ENCODE data around the gene DDX19B.
"Not testable (repeated sequence)": the region's sequence is repeated elsewhere in the genome, so short reads cannot be mapped to it uniquely, and the experiment has no call there.

The DDX19B gene

DNA sequence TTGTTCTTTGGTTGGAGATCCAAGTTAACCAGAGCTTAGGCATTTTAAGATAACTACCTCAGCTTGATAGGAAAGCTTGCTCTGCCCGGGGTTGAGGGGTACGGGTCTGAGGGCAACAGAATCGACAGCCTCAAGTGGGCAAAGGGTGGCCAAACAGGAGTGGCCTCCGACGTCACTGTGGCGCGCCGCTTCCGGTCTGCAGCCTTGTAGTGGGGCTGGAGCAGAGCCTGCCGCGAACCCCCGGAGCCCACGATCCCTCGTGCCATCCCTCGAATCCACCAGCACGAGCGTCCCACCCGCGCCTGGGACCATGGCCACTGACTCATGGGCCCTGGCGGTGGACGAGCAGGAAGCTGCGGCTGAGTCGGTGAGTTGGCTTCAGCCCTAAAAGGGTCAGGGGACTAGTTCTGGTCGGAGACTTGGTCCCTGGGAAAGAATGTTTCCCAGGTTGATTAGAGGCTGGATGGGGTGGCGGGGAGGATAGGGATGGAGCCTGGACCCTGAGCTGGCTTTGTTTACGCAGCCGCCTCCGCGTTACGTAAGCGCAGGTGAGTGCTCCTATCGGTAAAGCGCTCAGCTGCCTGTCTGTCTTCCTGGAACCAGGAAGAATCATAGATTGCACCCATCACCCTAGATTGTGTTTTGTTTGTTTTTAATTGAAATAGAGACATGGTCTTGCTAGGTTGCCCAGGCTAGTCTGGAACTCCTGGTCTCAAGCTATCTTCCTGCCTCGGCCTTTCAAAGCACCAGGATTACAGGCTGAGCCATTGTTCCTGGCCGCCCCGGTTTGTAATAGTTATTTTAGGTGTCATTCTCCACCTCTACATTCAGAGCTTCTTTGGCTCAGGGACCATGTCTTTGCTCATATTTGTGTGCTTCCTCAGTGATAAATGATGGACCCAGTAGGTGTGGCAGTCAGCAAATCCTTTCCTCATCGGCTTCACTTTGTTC, at the start of gene DDX19B:
Gene DDX19B (plus strand): TSS at position 199 of the 951 bp plus-strand sequence. CDS start 112 bp downstream, at position 311.
- DNase-seq (ENCODE audit: low read depth in 2 of 2, low spot score in 1 of 2), result peak in 1 of 2 donors; percentile 28

DNA sequence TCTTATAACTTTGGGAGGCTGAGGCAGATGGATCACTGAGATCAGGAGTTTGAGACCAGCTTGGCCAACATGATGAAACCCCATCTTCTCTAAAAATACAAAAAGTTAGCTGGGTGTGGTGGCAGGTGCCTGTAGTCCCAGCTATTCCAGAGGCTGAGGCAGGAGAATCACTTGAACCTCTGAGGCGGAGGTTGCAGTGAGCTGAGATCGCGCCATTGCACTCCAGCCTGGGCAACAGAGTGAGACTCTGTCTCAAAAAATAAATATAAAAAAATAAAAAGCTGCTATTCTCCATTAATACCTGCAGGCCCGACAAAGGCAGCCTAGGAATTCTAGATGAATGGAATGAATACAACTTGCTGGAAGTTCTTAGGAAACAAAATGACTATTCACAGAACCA, 49.3 kb upstream of the DDX19B start:
- DNase-seq (ENCODE audit: low read depth in 2 of 2, low spot score in 1 of 2), result not testable (repeated sequence)

DNA sequence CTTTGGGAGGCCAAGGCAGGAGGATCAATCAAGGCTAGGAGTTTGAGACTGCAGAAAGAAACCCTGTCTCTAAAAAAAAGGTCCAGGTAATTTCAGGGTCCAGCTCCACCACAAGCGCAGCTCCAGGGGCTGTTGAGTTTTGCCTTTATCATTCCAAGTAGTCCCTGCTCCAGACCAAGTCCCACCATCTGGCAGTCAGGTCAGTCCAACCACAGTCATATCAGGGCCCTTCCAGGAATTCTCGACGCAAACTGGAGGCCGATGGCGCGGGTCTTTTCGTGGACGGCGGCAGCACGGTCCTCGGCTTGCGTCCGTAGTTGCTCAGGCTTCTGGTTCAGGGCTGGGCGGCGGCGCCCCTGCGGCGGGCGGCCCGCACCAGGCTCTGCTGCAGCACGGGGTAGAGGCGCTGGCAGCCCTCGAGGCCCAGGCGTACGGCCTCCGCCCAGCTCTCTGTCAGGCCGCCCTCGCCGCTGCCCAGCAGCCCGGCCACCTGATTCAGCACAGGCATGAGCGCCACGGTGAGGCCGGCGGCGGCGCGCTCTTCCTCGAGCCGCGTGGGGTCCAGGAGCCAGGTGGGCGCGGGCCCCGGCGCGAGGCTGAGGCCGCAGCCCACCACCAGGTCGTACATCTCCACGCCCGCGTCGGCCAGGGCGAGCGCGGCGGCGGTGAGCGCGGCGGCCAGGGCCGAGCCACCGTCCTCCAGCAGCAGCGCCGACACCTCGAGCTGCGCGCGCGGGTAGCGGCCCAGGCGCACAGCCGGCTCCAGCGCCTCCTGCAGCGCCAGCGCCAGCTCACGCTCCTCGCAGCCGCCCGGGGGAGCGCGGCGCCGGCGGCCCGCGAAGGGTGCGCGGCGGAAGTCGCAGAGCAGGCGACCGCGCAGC, 48.0 kb upstream of the DDX19B start:
- DNase-seq (ENCODE audit: low read depth in 2 of 2, low spot score in 1 of 2), result peak in 1 of 2 donors; percentile 14

DNA sequence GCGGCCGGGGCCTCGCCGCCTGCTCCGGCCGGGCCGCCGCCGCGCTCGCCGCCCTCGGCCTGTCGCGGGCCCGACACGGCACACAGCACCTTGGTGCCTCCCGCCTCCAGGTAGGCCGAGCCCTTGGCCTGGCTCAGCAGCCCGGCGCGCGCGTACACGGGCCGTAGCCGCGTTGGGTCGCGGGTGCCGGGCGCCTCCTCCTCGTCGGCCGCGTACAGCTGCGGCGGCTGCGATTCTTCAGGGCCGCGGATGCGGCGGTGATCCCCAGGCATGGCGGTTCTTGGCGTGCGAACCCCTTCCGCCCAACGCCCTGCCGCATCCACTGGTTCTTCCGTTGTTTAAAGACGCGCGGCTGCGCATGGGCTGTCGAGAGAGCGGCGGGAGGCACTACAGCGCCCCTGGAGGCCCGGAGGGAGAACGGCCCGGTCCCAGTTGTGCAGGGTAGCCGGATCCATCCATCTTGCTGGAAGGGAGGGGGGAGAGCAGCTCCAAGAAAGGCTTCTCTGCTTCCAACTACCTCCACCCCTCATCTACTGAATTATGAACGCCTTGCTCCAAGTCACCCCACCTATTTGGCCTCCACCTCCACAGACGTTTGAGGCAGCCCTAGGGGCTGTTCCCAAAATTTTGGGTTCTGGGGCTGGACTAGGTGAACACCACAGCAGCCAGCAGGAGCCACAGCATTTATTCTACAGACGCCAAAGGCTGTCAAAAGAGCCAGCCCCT, 47.2 kb upstream of the DDX19B start, which contains the start of gene EXOSC6:
Gene EXOSC6 (minus strand): TSS at position 312 of the 726 bp plus-strand sequence. CDS start 40 bp downstream, at position 272.
- peak; percentile 75 to 84 for DNase-seq (ENCODE audit: low read depth in 2 of 2, low spot score in 1 of 2)

DNA sequence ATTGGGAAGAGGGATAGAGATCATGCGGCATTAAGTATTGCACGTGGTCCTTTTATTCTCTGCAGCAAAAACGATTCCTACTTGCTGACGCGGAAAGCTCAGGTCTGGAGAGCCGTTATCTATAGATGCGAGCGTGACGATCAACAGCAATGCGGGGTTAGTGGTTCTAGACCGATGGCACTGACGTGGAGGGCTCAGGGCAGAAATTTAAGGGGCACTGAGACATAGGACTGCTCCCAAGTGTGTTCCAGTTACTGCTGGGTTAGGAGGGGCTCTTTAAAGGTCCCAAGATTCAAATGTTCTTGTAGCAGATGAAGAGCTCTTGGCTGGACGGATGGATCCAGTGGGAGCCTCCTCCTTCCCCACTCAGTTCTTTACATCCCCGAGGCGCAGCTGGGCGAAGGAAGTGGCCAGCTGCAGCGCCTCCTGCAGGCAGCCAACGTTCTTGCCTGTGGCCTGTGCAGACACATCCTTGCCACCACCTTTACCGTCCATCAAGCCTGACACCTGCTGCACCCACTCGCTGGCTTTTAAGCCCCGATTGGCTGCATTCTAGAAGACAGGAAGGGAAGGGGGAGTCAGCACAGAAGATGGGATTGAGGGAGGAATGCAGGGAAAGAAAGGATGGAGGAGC, 46.5 kb upstream of the DDX19B start:
- DNase-seq (ENCODE audit: low read depth in 2 of 2, low spot score in 1 of 2), result no peak

DNA sequence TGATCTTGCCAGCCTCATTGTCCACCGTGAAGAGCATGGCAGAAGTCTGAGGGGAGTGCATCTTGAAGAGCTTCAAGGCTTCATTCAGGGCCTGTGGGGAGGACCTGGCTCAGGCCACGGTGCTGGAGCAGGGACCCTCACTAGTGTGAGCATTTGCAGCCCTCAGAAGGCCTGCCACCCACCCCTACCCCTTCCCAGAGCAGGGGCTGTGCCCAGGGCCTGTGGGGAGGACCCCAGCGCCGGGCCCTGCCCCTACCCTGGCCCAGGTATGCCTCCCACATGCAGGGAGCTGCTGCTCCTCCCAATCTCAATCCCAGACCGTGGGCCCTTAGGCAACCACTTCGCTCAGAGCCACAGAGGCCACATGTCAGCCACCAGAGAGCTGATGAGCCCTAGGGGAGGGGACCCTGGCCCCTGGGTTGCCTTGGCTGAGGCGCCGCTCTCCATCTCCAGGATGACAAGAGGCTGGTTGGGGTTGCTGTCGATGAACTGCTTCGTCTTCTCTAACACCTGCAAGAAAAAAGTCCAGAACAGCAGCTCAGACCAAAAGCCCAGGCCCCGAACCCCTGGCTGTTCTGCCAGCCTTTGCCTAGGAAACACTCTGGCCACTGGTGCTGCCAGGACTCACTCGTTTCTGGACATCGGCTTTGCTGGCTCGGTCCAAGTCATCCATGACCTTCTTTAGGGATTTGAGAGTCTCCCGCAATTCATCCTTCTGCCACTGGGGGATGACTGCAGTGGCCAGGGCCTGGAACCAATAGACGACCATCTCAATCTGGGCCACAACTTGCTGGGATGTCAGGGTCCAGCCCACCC, 45.5 kb upstream of the DDX19B start:
- DNase-seq (ENCODE audit: low read depth in 2 of 2, low spot score in 1 of 2), result no peak

DNA sequence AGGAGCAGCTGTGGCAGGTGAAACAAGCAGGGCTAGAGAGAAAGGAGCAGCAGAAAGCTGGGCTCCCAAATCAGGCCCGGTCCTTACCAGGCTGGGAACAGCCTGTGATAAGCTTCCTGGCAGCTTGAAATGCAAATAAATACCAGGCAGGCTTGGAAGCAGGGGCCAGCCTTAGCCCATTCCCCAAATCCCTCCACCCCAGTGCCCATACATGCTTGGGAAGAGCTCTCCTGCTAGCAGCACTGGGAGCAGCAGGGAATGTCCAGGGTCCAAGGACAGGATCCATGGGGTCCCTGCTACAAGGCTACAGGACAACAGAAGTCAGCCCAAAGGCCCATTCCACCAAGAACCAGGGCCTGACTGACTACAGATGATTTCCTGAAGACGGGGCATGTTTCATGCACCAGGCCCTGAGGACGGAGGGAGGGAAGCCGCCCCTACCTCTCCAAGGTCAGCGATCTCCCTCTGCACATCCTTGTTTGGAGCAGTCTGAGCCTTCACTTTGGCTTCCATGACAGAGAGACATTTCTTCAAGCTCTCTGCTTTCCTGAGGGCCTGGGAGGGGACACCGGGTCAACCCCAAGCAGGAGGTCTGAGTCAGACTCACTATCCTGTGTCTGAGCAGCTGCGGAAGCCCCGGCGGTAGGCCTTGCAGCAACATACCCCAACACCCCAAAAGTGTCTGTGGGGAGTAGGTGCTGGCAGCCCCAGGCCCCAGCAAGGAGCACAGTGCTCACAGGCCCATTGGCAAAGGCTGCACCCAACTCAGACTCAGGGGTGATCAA, 44.6 kb upstream of the DDX19B start:
- no peak for DNase-seq (ENCODE audit: low read depth in 2 of 2, low spot score in 1 of 2)

DNA sequence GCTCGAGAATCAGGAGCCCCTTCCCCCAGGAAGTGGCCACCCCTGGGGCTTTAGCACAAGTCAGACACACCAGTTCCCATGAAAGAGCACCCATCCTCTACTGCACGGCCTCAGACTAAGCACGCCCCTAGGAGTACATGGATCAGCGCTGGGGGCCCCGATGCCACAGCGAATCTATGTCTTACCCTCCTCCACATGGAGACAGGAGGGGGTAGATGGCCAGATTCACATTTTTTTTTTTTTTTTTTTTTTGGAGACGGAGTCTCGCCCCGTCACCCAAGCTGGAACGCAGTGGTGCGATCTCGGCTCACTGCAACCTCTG, 44.1 kb upstream of the DDX19B start:
- no peak for DNase-seq (ENCODE audit: low read depth in 2 of 2, low spot score in 1 of 2)

DNA sequence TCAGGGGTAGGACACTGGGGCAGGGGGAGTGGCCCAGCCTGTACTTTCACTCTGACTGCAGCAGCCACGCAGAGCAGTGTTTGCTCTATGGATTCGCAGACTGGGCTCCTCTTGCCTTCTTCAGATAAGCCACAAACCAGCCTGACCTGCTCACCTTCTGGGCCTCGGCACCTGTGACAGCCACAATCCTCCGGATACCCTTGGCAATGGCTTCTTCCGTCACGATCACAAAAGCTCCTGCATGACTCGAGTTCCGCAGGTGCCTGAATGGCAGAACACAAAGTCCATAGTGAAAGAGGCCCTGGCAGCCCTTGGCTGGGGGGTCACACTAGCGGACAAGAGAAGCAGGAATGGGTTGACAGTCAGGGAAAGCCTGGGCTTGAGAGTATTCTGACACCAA, 43.4 kb upstream of the DDX19B start:
- no peak for DNase-seq (ENCODE audit: low read depth in 2 of 2, low spot score in 1 of 2)

DNA sequence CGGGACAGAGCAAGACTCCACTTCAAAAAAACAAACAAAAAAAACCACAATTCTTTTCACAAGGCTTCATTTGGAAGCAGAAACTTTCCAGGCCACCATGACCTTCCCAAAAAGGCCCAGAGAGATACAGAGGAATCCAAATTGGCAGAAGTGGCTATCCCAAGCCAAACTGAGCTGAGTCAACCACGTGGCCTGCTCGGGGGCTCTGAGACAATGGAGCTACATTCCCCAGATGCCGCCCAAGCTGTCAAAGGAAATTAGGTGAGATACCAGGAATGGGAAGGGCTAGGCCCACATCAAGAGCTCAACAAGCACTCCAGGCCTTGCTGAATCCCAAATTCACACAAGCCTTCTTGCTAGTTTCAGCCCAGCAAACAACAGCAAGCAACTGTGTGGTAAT, 41.6 kb upstream of the DDX19B start:
- no peak for DNase-seq (ENCODE audit: low read depth in 2 of 2, low spot score in 1 of 2)

DNA sequence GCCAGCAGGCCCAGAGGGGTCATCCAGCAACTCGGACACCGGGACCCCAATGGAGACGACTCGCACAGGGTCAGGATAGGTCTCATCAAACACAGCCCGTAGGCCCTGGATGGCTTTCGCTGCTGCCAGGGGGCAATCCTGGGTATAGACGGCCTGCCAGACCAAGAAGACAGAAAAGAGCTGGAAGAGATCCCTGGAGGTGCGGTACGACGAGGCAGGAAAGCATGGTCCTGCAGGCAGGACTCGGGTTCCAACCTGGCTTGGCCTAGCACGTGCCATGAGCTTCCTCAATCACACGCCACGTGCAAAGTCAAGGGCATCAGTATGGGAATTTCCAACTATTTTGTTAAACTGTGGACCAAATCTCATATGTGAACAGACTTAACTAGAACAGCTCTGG, 40.9 kb upstream of the DDX19B start:
- no peak for DNase-seq (ENCODE audit: low read depth in 2 of 2, low spot score in 1 of 2)

DNA sequence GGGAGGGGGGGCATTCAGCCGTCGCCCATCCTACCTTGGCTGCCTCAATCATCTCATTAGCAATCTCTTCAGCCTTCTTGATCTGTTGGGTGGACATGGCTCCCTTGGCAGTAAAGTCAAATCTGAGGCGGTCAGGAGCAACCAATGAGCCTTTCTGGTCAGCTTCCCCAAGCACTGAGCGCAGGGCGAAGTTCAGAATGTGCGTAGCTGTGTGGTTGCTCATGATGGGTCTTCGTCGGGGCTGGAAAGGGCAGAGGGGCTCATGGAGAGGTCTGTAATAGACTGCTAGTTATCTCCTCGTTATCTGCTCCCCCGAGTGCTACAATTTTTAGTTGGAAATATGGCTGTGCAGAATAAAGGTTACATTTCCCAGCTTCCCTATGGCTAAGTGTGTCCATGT, 40.0 kb upstream of the DDX19B start:
- no peak for DNase-seq (ENCODE audit: low read depth in 2 of 2, low spot score in 1 of 2)

DNA sequence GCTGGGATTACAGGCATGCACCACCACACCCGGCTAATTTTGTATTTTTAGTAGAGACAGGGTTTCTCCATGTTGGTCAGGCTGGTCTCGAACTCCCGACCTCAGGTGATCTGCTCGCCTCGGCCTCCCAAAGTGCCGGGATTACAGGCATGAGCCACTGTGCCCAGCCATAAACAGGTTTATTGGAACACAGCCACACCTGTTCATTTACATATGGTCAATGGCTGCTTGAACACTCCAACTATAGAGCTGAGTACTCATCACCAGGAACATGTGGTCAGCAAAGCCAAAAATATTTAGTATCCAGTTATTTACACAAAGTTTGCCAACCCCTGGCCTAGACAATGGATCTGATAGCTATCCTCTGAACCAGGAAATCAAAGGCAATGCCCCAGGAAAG, 39.1 kb upstream of the DDX19B start:
- not testable (repeated sequence) for DNase-seq (ENCODE audit: low read depth in 2 of 2, low spot score in 1 of 2)

DNA sequence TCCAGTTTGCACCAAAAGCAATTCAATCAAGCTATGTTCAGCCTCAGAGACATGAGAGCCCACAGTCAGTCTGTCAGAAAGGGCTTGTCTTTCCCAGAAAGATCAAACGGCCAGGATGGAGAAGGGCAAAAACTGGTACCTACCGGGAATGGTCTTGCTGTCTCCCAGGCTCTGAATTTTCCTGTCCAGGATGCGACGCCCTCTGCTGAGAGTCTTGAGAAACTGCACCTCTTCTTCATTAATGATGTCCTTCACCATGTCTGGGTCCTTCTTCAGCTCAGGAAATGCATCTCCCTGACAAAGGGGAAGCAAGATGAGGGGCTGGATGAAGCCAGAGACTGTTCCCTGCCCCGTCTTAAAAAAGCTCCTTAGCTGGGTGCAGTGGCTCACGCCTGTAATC, 31.5 kb upstream of the DDX19B start:
- no peak for DNase-seq (ENCODE audit: low read depth in 2 of 2, low spot score in 1 of 2)

DNA sequence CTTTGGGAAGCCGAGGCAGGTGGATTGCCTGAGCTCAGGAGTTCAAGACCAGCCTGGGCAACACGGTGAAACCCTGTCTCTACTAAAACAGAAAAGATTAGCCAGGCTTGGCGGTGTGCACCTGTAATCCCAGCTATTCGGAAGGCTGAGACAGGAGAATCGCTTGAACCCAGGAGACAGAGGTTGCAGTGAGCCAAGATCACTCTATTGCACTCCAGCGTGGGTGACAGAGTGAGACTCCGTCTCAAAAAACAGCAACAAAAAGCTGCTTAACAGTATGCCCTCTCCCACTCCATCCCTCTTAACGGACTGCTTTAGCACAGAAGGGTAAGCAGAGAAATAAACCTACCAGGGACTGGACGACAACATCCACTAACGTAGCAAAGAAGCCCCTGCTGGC, 31.1 kb upstream of the DDX19B start:
- not testable (repeated sequence) for DNase-seq (ENCODE audit: low read depth in 2 of 2, low spot score in 1 of 2)

DNA sequence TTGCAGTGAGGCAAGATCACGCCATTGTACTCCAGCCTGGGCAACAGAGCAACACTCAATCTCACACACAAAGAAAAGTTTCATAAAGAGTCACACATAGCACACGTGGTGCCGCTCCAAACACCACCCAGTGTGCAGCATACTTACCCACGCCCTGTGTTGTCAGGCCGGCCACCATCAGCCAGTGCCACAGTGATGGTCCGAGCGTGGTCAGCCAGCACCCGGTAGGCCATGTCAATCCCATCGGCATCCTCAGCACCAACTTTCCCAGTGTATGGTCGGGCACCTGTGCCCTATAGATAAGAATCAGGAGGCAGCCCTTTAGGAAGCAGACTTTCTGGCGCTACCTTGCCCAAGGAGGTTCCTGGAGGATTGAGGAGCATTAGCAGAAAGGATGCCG, 29.5 kb upstream of the DDX19B start:
- no peak for DNase-seq (ENCODE audit: low read depth in 2 of 2, low spot score in 1 of 2)

DNA sequence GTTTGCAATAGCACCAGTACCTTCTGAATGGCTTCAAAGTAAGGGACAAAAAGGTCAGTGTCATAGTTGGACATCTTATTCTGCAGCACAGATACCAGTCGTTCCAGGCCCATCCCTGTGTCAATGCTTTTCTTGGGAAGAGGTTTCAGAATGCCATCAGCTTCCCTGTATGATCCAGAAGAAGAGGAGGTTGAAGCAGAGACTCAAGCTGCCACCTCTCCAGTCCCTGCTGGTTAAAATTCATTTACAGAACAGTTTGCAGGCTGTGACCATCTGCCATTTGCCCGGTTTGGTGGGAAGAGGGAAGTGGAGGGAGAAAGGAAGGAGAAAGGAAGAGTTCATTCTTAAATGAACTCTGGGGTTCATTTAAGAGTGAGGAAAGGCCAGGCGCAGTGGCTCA, 28.8 kb upstream of the DDX19B start:
- DNase-seq (ENCODE audit: low read depth in 2 of 2, low spot score in 1 of 2), result no peak

DNA sequence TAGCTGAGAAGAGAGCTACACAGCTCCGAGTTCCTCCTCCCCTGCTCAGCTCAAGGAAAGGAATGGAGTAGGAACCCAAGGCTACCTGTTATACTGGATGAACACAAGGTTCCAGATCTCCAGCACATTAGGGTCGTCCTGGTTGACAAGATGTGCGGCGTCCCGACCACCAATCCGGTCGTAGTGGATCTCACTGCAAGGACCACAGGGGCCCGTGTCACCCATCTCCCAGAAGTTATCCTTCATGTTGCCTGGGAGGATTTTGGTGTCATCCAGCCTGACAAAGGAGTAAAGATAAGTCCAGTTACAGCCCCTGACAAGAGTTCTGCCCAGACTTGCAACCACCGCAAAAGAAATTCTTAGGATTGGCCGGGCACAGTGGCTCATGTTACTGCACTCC, 27.3 kb upstream of the DDX19B start:
- no peak for DNase-seq (ENCODE audit: low read depth in 2 of 2, low spot score in 1 of 2)

DNA sequence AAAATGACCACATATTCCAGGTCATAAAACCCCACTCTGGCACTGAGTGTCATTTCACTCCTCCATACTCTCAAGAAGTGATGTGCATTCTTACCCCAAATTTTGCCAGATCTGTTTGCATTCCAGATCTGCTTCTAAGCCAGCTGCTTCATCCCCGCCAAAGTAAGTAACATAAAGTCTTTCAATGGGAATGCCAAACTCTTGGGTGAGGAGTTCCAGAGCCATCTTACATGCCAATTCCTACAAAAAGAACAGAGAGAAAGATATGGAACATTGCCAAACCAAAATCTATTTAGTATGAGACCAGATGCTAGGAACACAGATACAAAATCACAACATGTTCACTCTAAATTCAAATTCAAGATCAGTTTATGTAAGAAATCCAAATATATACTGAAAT, 22.6 kb upstream of the DDX19B start:
- DNase-seq (ENCODE audit: low read depth in 2 of 2, low spot score in 1 of 2), result no peak

All from stimulated activated CD8-positive, alpha-beta memory T cell treated with anti-CD3 and anti-CD28 coated beads, Interleukin-4, amount 100 ng/mL, for 4 hours (primary cell).